Osteoblast (primary cell): Measurements from ENCODE around the gene ERBB3. TPM values are rescaled to one million over a fixed set of nuclear protein-coding genes. Genes with fewer than 3 reads are reported as not detected.

ENCODE experiments used
- DNase-seq: peaks from one replicate; pipeline ENCODE4 v3.0.0; 2011; ENCODE audit warnings: low spot score, mixed read lengths; ENCODE audit not compliant: insufficient read length; ENCODE audit errors: missing footprints
- H2AFZ ChIP-seq: 2 replicates; pipeline ENCODE4 v1.6.0; 2011; ENCODE audit warnings: mild to moderate bottlenecking, low read length
- H3K27ac ChIP-seq: 2 replicates; pipeline ENCODE4 v1.5.1; 2011; ENCODE audit warnings: mild to moderate bottlenecking, low read depth, low read length, moderate library complexity
- H3K27me3 ChIP-seq: 2 replicates; pipeline ENCODE4 v1.6.0; 2012; ENCODE audit warnings: mild to moderate bottlenecking, control low read depth, inconsistent platforms, low read length, moderate library complexity; ENCODE audit not compliant: insufficient read depth
- H3K36me3 ChIP-seq: 2 replicates; pipeline ENCODE4 v1.5.1; 2011; ENCODE audit warnings: mild to moderate bottlenecking, low read length, control low read depth, moderate library complexity; ENCODE audit not compliant: insufficient read depth
- H3K4me1 ChIP-seq: 2 replicates; pipeline ENCODE4 v1.5.1; 2011; ENCODE audit warnings: mild to moderate bottlenecking, low read length, control low read depth, moderate library complexity; ENCODE audit not compliant: insufficient read depth
- H3K4me2 ChIP-seq: 2 replicates; pipeline ENCODE4 v1.6.0; 2011; ENCODE audit warnings: mild to moderate bottlenecking, low read length; ENCODE audit not compliant: insufficient read depth
- H3K4me3 ChIP-seq: fragments of 200-600 bp; sonication (generic); 3 replicates; pipeline ENCODE4 v1.5.1; 2012; ENCODE audit warnings: mild to moderate bottlenecking, low read length, inconsistent platforms; ENCODE audit not compliant: insufficient read depth
- H3K79me2 ChIP-seq: 2 replicates; pipeline ENCODE4 v1.6.0; 2012; ENCODE audit warnings: mild to moderate bottlenecking, low read length, control low read depth, inconsistent platforms; ENCODE audit not compliant: insufficient read depth
- H3K9me3 ChIP-seq: 2 replicates; pipeline ENCODE4 v1.5.1; 2011; ENCODE audit warnings: low read depth, low read length, control low read depth
- H4K20me1 ChIP-seq: 2 replicates; pipeline ENCODE4 v1.6.0; 2012; ENCODE audit warnings: mild to moderate bottlenecking, low read length, control low read depth; ENCODE audit not compliant: insufficient read depth
- total RNA-seq: library from RNA; depleted of rRNA; stranded (reverse); fragments of >200 nt; gene quantifications from 2 replicates; pipeline ENCODE4 v1.2.3, GENCODE V29; 2012
- TF ChIP-seq, protein P1 (sequence below): IDR thresholded peaks from 2 replicates; pipeline ENCODE4 v1.5.1; 2011; ENCODE audit warnings: mild to moderate bottlenecking, low read depth, low read length, moderate library complexity; ENCODE audit errors: extremely low read depth

ERBB3 gene
- total RNA-seq, 1 donor, result 1.1 TPM

DNA sequence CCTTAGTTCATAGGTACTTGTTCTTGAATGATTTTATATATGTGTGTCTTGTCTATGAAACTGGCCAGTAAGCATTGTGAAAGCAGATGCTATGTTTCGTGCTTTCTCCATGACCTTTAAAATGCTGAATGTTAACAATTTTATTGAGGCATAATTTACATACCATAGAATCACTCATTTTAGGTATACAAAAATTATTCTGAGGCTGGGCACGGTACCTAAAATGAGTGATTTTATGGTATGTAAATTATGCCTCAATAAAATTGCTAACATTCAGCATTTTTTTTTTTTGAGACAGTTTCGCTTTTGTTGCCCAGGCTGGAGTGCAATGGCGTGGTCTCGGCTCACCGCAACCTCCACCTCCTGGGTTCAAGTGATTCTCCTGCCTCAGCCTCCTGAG is 54.9 kb downstream of the ERBB3 start:
- Histone ChIP-seq H3K4me1 (no peaks in the 10 kb centered on the region), H3K4me2 (no peak overlapping the region), H3K9me3 (no peaks in the 10 kb centered on the region), H2AFZ (no peak overlapping the region), H3K79me2 (peaks cover 5% of the 10 kb centered on the region), H3K27ac (no peak overlapping the region), H4K20me1 (peaks cover 3% of the 10 kb centered on the region), H3K36me3 (peaks cover 81% of the 10 kb centered on the region), H3K27me3 (no peaks in the 10 kb centered on the region), H3K4me3 (no peak overlapping the region)
- TF ChIP-seq, protein P1, sequence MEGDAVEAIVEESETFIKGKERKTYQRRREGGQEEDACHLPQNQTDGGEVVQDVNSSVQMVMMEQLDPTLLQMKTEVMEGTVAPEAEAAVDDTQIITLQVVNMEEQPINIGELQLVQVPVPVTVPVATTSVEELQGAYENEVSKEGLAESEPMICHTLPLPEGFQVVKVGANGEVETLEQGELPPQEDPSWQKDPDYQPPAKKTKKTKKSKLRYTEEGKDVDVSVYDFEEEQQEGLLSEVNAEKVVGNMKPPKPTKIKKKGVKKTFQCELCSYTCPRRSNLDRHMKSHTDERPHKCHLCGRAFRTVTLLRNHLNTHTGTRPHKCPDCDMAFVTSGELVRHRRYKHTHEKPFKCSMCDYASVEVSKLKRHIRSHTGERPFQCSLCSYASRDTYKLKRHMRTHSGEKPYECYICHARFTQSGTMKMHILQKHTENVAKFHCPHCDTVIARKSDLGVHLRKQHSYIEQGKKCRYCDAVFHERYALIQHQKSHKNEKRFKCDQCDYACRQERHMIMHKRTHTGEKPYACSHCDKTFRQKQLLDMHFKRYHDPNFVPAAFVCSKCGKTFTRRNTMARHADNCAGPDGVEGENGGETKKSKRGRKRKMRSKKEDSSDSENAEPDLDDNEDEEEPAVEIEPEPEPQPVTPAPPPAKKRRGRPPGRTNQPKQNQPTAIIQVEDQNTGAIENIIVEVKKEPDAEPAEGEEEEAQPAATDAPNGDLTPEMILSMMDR, result no peak
- no peak for DNase-seq

- Histone ChIP-seq H4K20me1 (peaks cover 3% of the 10 kb centered on the region), H3K4me3 (no peak overlapping the region), H3K4me2 (no peak overlapping the region), H3K36me3 (peaks cover 69% of the 10 kb centered on the region), H3K27me3 (no peaks in the 10 kb centered on the region), H3K79me2 (no peaks in the 10 kb centered on the region), H3K9me3 (no peaks in the 10 kb centered on the region), H3K27ac (no peak overlapping the region), H3K4me1 (no peaks in the 10 kb centered on the region), H2AFZ (no peak overlapping the region)
- TF ChIP-seq, protein P1, result no peak
- DNase-seq, result no peak
Observed at GRCh38 chr12:56137853-56138571, 58.0 kb downstream of the ERBB3 start.

DNA sequence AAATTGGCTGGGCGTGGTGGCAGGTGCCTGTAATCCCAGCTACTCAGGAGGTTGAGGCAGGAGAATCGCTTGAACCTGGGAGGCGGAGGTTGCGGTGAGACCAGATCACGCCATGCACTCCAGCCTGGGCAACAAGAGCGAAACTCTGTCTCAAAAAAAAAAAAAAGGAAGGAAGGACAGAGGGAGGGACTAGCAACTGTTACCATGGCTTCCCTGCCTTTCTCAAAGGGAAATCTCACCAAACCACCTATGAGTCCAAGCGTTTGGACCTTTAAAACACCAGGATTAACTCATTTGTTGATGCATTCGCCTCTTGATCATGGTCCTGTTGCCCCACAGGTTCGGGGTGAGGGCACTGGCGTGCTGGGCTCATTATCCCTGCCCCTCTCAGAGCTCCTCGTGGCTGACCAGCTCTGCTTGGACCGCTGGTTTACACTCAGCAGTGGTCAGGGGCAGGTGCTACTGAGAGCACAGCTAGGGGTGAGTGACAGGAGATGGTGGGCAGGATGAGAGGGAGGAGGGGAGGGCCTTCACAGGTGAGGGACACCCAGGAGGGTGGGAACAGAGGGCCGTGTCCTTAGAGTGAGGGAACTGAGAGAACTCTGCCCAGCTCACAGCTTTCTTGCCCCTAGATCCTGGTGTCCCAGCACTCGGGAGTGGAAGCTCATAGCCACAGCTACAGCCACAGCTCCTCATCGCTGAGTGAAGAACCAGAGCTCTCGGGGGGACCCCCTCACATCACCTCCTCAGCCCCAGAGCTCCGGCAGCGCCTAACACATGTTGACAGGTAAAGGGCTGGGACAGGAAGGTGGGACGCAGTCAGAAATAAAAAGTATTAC is 62.2 kb downstream of the ERBB3 start:
- peaks cover 3% of the 10 kb centered on the region for H4K20me1 ChIP-seq
- H3K79me2 ChIP-seq, result no peaks in the 10 kb centered on the region
- TF ChIP-seq, protein P1, result no peak
- no peak overlapping the region for H3K4me3 ChIP-seq
- peaks cover 53% of the 10 kb centered on the region for H3K36me3 ChIP-seq
- no peak overlapping the region for H3K27ac ChIP-seq
- H3K9me3 ChIP-seq, result no peaks in the 10 kb centered on the region
- peaks cover 5% of the 10 kb centered on the region for H3K4me1 ChIP-seq
- DNase-seq, result no peak
- no peak overlapping the region for H3K4me2 ChIP-seq
- no peaks in the 10 kb centered on the region for H3K27me3 ChIP-seq
- no peak overlapping the region for H2AFZ ChIP-seq

GRCh38 chr12:56143217-56143616 is 63.3 kb downstream of the ERBB3 start:
- Histone ChIP-seq H3K27ac (no peak overlapping the region), H2AFZ (no peak overlapping the region), H3K4me1 (peaks cover 5% of the 10 kb centered on the region), H4K20me1 (no peaks in the 10 kb centered on the region), H3K79me2 (no peaks in the 10 kb centered on the region), H3K9me3 (no peaks in the 10 kb centered on the region), H3K4me2 (no peak overlapping the region), H3K36me3 (peaks cover 43% of the 10 kb centered on the region), H3K27me3 (no peaks in the 10 kb centered on the region), H3K4me3 (no peak overlapping the region)
- TF ChIP-seq, protein P1, result no peak
- no peak for DNase-seq
